H9 (cell line): Measurements from ENCODE around the gene TMEM200C. TPM values are rescaled to one million over a fixed set of nuclear protein-coding genes. Genes with fewer than 3 reads are reported as not detected.
A peak's percentile ranks its signal among the peaks of the same experiment; 100 is the strongest.

Experiments
- DNase-seq: peaks from one replicate; pipeline ENCODE4 v3.0.0-alpha.2; 2017
- H2AFZ ChIP-seq: one replicate; pipeline ENCODE4 v1.6.1; 2013; ENCODE audit warnings: mild to moderate bottlenecking, low read length, control low read depth, moderate library complexity
- H2AK5ac ChIP-seq: 2 replicates; pipeline ENCODE4 v1.6.1; 2013; ENCODE audit warnings: low read length, control low read depth, mixed read lengths; ENCODE audit not compliant: insufficient read length
- H2BK120ac ChIP-seq: one replicate; pipeline ENCODE4 v1.6.1; 2013; ENCODE audit warnings: low read depth, mild to moderate bottlenecking, low read length, control low read depth, inconsistent platforms; ENCODE audit not compliant: poor library complexity, severe bottlenecking
- H2BK12ac ChIP-seq: 2 replicates; pipeline ENCODE4 v1.6.1; 2013; ENCODE audit warnings: low read length, control low read depth, mixed read lengths, low read depth; ENCODE audit not compliant: insufficient read length
- H2BK15ac ChIP-seq: 2 replicates; pipeline ENCODE4 v1.6.1; 2013; ENCODE audit warnings: low read depth, low read length, control low read depth
- H2BK20ac ChIP-seq: one replicate; pipeline ENCODE4 v1.6.1; 2013; ENCODE audit warnings: low read depth, mild to moderate bottlenecking, low read length, control low read depth, inconsistent platforms; ENCODE audit not compliant: poor library complexity, severe bottlenecking
- H2BK5ac ChIP-seq: 2 replicates; pipeline ENCODE4 v1.6.1; 2013; ENCODE audit warnings: low read length, control low read depth, mixed read lengths; ENCODE audit not compliant: insufficient read length
- H3K14ac ChIP-seq: 2 replicates; pipeline ENCODE4 v1.6.1; 2013; ENCODE audit warnings: low read length, control low read depth; ENCODE audit not compliant: insufficient read depth
- H3K18ac ChIP-seq: 2 replicates; pipeline ENCODE4 v1.6.1; 2013; ENCODE audit warnings: low read depth, mild to moderate bottlenecking, mixed read lengths, low read length, control low read depth; ENCODE audit not compliant: insufficient read length
- H3K23ac ChIP-seq: 2 replicates; pipeline ENCODE4 v1.6.1; 2013; ENCODE audit warnings: low read length, control low read depth, mixed read lengths, low read depth; ENCODE audit not compliant: insufficient read length
- H3K23me2 ChIP-seq: 2 replicates; pipeline ENCODE4 v1.6.1; 2013; ENCODE audit warnings: low read depth, mild to moderate bottlenecking, mixed read lengths, low read length, control low read depth; ENCODE audit not compliant: insufficient read length, poor library complexity, severe bottlenecking
- H3K27ac ChIP-seq: 2 replicates; pipeline ENCODE4 v1.5.1; 2013; ENCODE audit warnings: low read length, control low read depth, mixed read lengths, low read depth; ENCODE audit not compliant: insufficient read length
- H3K27me3 ChIP-seq: 2 replicates; pipeline ENCODE4 v1.6.1; 2013; ENCODE audit warnings: low read length, control low read depth, inconsistent platforms; ENCODE audit not compliant: insufficient read depth
- H3K4ac ChIP-seq: 2 replicates; pipeline ENCODE4 v1.6.1; 2013; ENCODE audit warnings: low read depth, mild to moderate bottlenecking, control low read depth, inconsistent platforms, low read length, moderate library complexity
- H3K4me1 ChIP-seq: 2 replicates; pipeline ENCODE4 v1.6.1; 2013; ENCODE audit warnings: low read length, control low read depth, inconsistent platforms; ENCODE audit not compliant: insufficient read depth
- H3K4me2 ChIP-seq: 2 replicates; pipeline ENCODE4 v1.6.1; 2013; ENCODE audit warnings: low read length, control low read depth, mixed read lengths; ENCODE audit not compliant: insufficient read length, insufficient read depth
- H3K56ac ChIP-seq: 2 replicates; pipeline ENCODE4 v1.6.1; 2013; ENCODE audit warnings: low read depth, mild to moderate bottlenecking, mixed read lengths, low read length, control low read depth; ENCODE audit not compliant: insufficient read length
- H3K79me1 ChIP-seq: 2 replicates; pipeline ENCODE4 v1.6.1; 2013; ENCODE audit warnings: low read depth, mild to moderate bottlenecking, moderate library complexity, low read length, control low read depth, inconsistent platforms; ENCODE audit not compliant: insufficient read depth, poor library complexity, severe bottlenecking
- H3K79me2 ChIP-seq: 2 replicates; pipeline ENCODE4 v1.6.1; 2013; ENCODE audit warnings: low read length, control low read depth, inconsistent platforms; ENCODE audit not compliant: insufficient read depth
- H3K9ac ChIP-seq: 2 replicates; pipeline ENCODE4 v1.6.1; 2013; ENCODE audit warnings: low read length, control low read depth, mixed read lengths; ENCODE audit not compliant: insufficient read length; ENCODE audit errors: extremely low read depth
- H3K9me3 ChIP-seq: one replicate; pipeline ENCODE4 v1.6.1; 2013; ENCODE audit warnings: low read depth, low read length, inconsistent platforms; ENCODE audit not compliant: control insufficient read depth
- H3T11ph ChIP-seq: one replicate; pipeline ENCODE4 v1.6.1; 2013; ENCODE audit warnings: mild to moderate bottlenecking, low read length, control low read depth, inconsistent platforms
- H4K20me1 ChIP-seq: one replicate; pipeline ENCODE4 v1.6.1; 2013; ENCODE audit not compliant: control insufficient read depth, insufficient read length, insufficient read depth
- H4K5ac ChIP-seq: 2 replicates; pipeline ENCODE4 v1.6.1; 2013; ENCODE audit warnings: low read depth, mild to moderate bottlenecking, mixed read lengths, low read length, control low read depth; ENCODE audit not compliant: insufficient read length
- H4K8ac ChIP-seq: replicated peaks from 2 replicates; pipeline ENCODE4 v1.6.1; 2013; ENCODE audit warnings: low read length, control low read depth, mixed read lengths, low read depth; ENCODE audit not compliant: insufficient read length
- H4K91ac ChIP-seq: 2 replicates; pipeline ENCODE4 v1.6.1; 2013; ENCODE audit warnings: low read depth, mild to moderate bottlenecking, moderate library complexity, mixed read lengths, low read length, control low read depth; ENCODE audit not compliant: insufficient read length
- H3K27ac Mint-ChIP-seq, 3 experiments: 2 replicates in 2 of 3; 3 replicates in 1 of 3; pipeline ENCODE4 v1.8.0; 2020 to 2021; ENCODE audit warnings: mixed read lengths in 3 of 3, mild to moderate bottlenecking in 1 of 3, moderate library complexity in 1 of 3
- H3K27me3 Mint-ChIP-seq: 2 replicates; pipeline ENCODE4 v1.8.0; 2021; ENCODE audit warnings: low read depth, mild to moderate bottlenecking, moderate library complexity, mixed read lengths
- H3K36me3 Mint-ChIP-seq, 3 experiments: 2 replicates in 2 of 3; 3 replicates in 1 of 3; pipeline ENCODE4 v1.8.0; 2020 to 2021; ENCODE audit warnings: low read depth in 3 of 3, mixed read lengths in 3 of 3; ENCODE audit not compliant: insufficient read depth in 1 of 3
- H3K4me1 Mint-ChIP-seq, 2 experiments: 2 replicates each; pipeline ENCODE4 v1.8.0; 2020; ENCODE audit warnings: mixed read lengths in 2 of 2
- H3K4me3 Mint-ChIP-seq, 2 experiments: 2 replicates in 1 of 2; 3 replicates in 1 of 2; pipeline ENCODE4 v1.8.0; 2020 to 2021; ENCODE audit warnings: mild to moderate bottlenecking in 2 of 2, mixed read lengths in 2 of 2, moderate library complexity in 1 of 2
- H3K9me3 Mint-ChIP-seq, 2 experiments: 2 replicates in 1 of 2; 3 replicates in 1 of 2; pipeline ENCODE4 v1.8.0; 2020; ENCODE audit warnings: mild to moderate bottlenecking in 2 of 2, mixed read lengths in 2 of 2, moderate library complexity in 1 of 2
- CTCF ChIP-seq: fragments of 200-600 bp; sonication (generic); conservative IDR thresholded peaks from 3 replicates; pipeline ENCODE4 v1.8.0; 2021; ENCODE audit warnings: antibody characterized with exemption, mild to moderate bottlenecking
- WGBS: extraction: QIAGEN DNeasy Blood & Tissue Kit; methylation state at CpG from one replicate; pipeline ENCODE4 v1.1.7; 2013; ENCODE audit warnings: missing lambda C conversion rate, low lambda C conversion rate, mixed read lengths; ENCODE audit not compliant: insufficient read length; ENCODE audit errors: extremely low coverage; 5-methylcytosine and 5-hydroxymethylcytosine counted together
- total RNA-seq: library from RNA; stranded (reverse); gene quantifications from 2 replicates; pipeline ENCODE4 v1.2.1, GENCODE V29; 2021

The TMEM200C gene
- total RNA-seq, 1 experiment from 2014 or later: 6.3 TPM

- H2AK5ac ChIP-seq: no peak overlapping the region
- Mint-ChIP-seq H3K4me1 (peaks cover 21 to 26% of the 10 kb centered on the region in 2 experiments), H3K27me3 (no peaks in the 10 kb centered on the region; the same call in none of the 2 replicates), H3K9me3 (no peaks in the 10 kb centered on the region), H3K36me3 (no peaks in the 10 kb centered on the region), H3K4me3 (no peak overlapping the region), H3K27ac (peak overlapping the region in 1 of 3 experiments; percentile 52; a peak in 1 of 7 replicates)
- no peak overlapping the region for H3K9ac ChIP-seq
- no peak overlapping the region for H4K91ac ChIP-seq
- H2BK12ac ChIP-seq: no peak overlapping the region
- H4K5ac ChIP-seq: no peak overlapping the region
- no peaks in the 10 kb centered on the region for H3K79me2 ChIP-seq
- no peak overlapping the region for H2BK120ac ChIP-seq
- no CpG with 5 or more reads among the region's 5 CpGs for WGBS
- no peak overlapping the region for H2BK5ac ChIP-seq
- TF ChIP-seq CTCF: no peak
- H3K4ac ChIP-seq: no peak overlapping the region
- no peak overlapping the region for H3K56ac ChIP-seq
- no peak overlapping the region for H3K14ac ChIP-seq
- DNase-seq: no peak
- H3K9me3 ChIP-seq: no peaks in the 10 kb centered on the region
- H3K4me1 ChIP-seq: peaks cover 9% of the 10 kb centered on the region
- no peak overlapping the region for H2BK15ac ChIP-seq
- H4K8ac ChIP-seq: no peak overlapping the region
- H3K4me2 ChIP-seq: no peak overlapping the region
- no peak overlapping the region for H3K23ac ChIP-seq
- no peaks in the 10 kb centered on the region for H3K27me3 ChIP-seq
- no peaks in the 10 kb centered on the region for H3K23me2 ChIP-seq
- H3T11ph ChIP-seq: no peak overlapping the region
- no peak overlapping the region for H2AFZ ChIP-seq
- no peaks in the 10 kb centered on the region for H3K79me1 ChIP-seq
- no peak overlapping the region for H2BK20ac ChIP-seq
- H4K20me1 ChIP-seq: no peaks in the 10 kb centered on the region
- no peak overlapping the region for H3K18ac ChIP-seq
- no peak overlapping the region for H3K27ac ChIP-seq
These were observed 48.2 kb upstream of the TMEM200C start for GRCh38 chr18:5943514-5943913.
